ENCODE data around the gene FUCA2. TPM values are rescaled to one million over a fixed set of nuclear protein-coding genes. Genes with fewer than 3 reads are reported as not detected.

The FUCA2 gene
- total RNA-seq, 1 donor from 2014 or later = 35.3 TPM

- peaks cover 2% of the 10 kb centered on the region for H3K36me3 ChIP-seq (ENCODE audit: control insufficient read depth, insufficient read depth, low read length)
- H3K4me3 ChIP-seq (ENCODE audit: low read depth, low read length) = no peak overlapping the region
- FAIRE-seq = no peak
- no peaks in the 10 kb centered on the region for H3K27me3 ChIP-seq (ENCODE audit: control insufficient read depth, insufficient read depth, low read length)
- no peak for DNase-seq (ENCODE audit: low read depth)
- TF ChIP-seq CTCF (IDR thresholded peaks at IDR 0.05; ENCODE audit: insufficient read depth, low read length, severe bottlenecking) = no peak
Measured at GRCh38 chr6:143506199-143506598, 5.3 kb downstream of the FUCA2 start.

- DNase-seq (ENCODE audit: low read depth) (no peak), FAIRE-seq (no peak)
- Histone ChIP-seq H3K4me3 (ENCODE audit: low read depth, low read length) (no peak overlapping the region), H3K36me3 (ENCODE audit: control insufficient read depth, insufficient read depth, low read length) (peaks cover 2% of the 10 kb centered on the region), H3K27me3 (ENCODE audit: control insufficient read depth, insufficient read depth, low read length) (no peaks in the 10 kb centered on the region)
- no peak for TF ChIP-seq CTCF (IDR thresholded peaks at IDR 0.05; ENCODE audit: insufficient read depth, low read length, severe bottlenecking)
Measured at GRCh38 chr6:143505537-143505936, 6.0 kb downstream of the FUCA2 start.

GRCh38 chr6:143505111-143505510 lies 6.4 kb downstream of the FUCA2 start:
- H3K36me3 ChIP-seq (ENCODE audit: control insufficient read depth, insufficient read depth, low read length) = peaks cover 2% of the 10 kb centered on the region
- no peak for FAIRE-seq
- H3K4me3 ChIP-seq (ENCODE audit: low read depth, low read length) = no peak overlapping the region
- H3K27me3 ChIP-seq (ENCODE audit: control insufficient read depth, insufficient read depth, low read length) = no peaks in the 10 kb centered on the region
- DNase-seq (ENCODE audit: low read depth) = peak; percentile 13
- TF ChIP-seq CTCF (IDR thresholded peaks at IDR 0.05; ENCODE audit: insufficient read depth, low read length, severe bottlenecking) = no peak

- Histone ChIP-seq H3K36me3 (ENCODE audit: control insufficient read depth, insufficient read depth, low read length) (peaks cover 2% of the 10 kb centered on the region), H3K27me3 (ENCODE audit: control insufficient read depth, insufficient read depth, low read length) (no peaks in the 10 kb centered on the region), H3K4me3 (ENCODE audit: low read depth, low read length) (no peak overlapping the region)
- no peak for TF ChIP-seq CTCF (IDR thresholded peaks at IDR 0.05; ENCODE audit: insufficient read depth, low read length, severe bottlenecking)
- FAIRE-seq (no peak), DNase-seq (ENCODE audit: low read depth) (no peak)
Measured at GRCh38 chr6:143504369-143504768, 7.2 kb downstream of the FUCA2 start.

GRCh38 chr6:143501851-143502250 lies 9.7 kb downstream of the FUCA2 start:
- DNase-seq (ENCODE audit: low read depth) (no peak), FAIRE-seq (no peak)
- Histone ChIP-seq H3K4me3 (ENCODE audit: low read depth, low read length) (no peak overlapping the region), H3K36me3 (ENCODE audit: control insufficient read depth, insufficient read depth, low read length) (peaks cover 2% of the 10 kb centered on the region), H3K27me3 (ENCODE audit: control insufficient read depth, insufficient read depth, low read length) (no peaks in the 10 kb centered on the region)
- TF ChIP-seq CTCF (IDR thresholded peaks at IDR 0.05; ENCODE audit: insufficient read depth, low read length, severe bottlenecking) = no peak

- no peaks in the 10 kb centered on the region for H3K36me3 ChIP-seq (ENCODE audit: control insufficient read depth, insufficient read depth, low read length)
- no peak for FAIRE-seq
- no peak for TF ChIP-seq CTCF (IDR thresholded peaks at IDR 0.05; ENCODE audit: insufficient read depth, low read length, severe bottlenecking)
Measured at GRCh38 chr6:143498428-143498827, 13.1 kb downstream of the FUCA2 start.

More at GRCh38 chr6:143498428-143498827, 13.1 kb downstream of the FUCA2 start:
- no peak for DNase-seq (ENCODE audit: low read depth)
- H3K4me3 ChIP-seq (ENCODE audit: low read depth, low read length) = no peak overlapping the region
- H3K27me3 ChIP-seq (ENCODE audit: control insufficient read depth, insufficient read depth, low read length) = no peaks in the 10 kb centered on the region

All from bronchial epithelial cell (primary cell).